Activated T-helper 1 cell treated with anti-CD3 and anti-CD28 coated beads, Interleukin-12 subunit alpha, Interleukin-12 subunit beta, Interleukin-2, Interleukin-4 antibody, amounts not matched to agents 30 ng/mL and 10 ng/mL and 1 ng/mL, durations not matched to agents 14 hours and 24 hours and 36 hours (primary cell): ENCODE measurements around the gene PNLIPRP1. TPM values are rescaled to one million over a fixed set of nuclear protein-coding genes. Genes with fewer than 3 reads are reported as not detected.

Source experiments
- DNase-seq: peaks from one replicate; pipeline ENCODE4 v3.0.0; 2021; ENCODE audit warnings: low spot score
- H3K27ac Mint-ChIP-seq: one replicate; pipeline ENCODE4 v1.8.0; 2021; ENCODE audit warnings: mild to moderate bottlenecking, mixed read lengths
- H3K27me3 Mint-ChIP-seq: one replicate; pipeline ENCODE4 v1.8.0; 2022; ENCODE audit warnings: mild to moderate bottlenecking, moderate library complexity, mixed read lengths; ENCODE audit not compliant: insufficient read depth
- H3K36me3 Mint-ChIP-seq: one replicate; pipeline ENCODE4 v1.8.0; 2021; ENCODE audit warnings: low read depth, mixed read lengths
- H3K4me1 Mint-ChIP-seq: one replicate; pipeline ENCODE4 v1.8.0; 2021; ENCODE audit warnings: low read depth, mixed read lengths
- H3K4me3 Mint-ChIP-seq: one replicate; pipeline ENCODE4 v1.8.0; 2021; ENCODE audit warnings: mild to moderate bottlenecking, moderate library complexity, mixed read lengths
- H3K9me3 Mint-ChIP-seq: one replicate; pipeline ENCODE4 v1.8.0; 2021; ENCODE audit warnings: mixed read lengths
- intact Hi-C: fragments of 100-400 bp; cut with micrococcal nuclease; formaldehyde crosslinking; loops from one replicate; pipeline ENCODE4 v1.15.1; 2024
- total RNA-seq: library from RNA; stranded (reverse); gene quantifications from 2 replicates; pipeline ENCODE4 v1.2.3, GENCODE V29; 2022

Gene PNLIPRP1
- total RNA-seq, 1 donor from 2014 or later = not detected

DNA sequence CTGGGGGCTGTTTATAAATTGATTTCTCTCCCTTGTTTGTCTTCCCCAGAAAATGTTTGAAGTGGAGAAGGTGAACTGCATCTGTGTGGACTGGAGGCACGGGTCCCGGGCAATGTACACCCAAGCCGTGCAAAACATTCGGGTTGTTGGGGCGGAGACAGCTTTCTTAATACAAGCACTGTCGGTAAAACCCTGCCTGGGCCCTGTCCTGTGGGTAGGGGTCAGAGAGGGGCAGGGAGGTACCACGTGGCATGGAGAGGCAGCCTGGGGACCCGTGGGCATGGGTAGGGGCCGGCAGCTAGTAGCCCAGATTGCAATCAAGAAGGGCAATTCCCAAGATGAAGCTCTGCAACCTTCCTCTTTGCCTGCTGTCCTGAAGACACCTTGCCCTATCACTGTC is 36.1 kb downstream of the PNLIPRP1 start:
- H3K9me3 Mint-ChIP-seq = no peaks in the 10 kb centered on the region
- H3K27ac Mint-ChIP-seq = no peak overlapping the region

DNA sequence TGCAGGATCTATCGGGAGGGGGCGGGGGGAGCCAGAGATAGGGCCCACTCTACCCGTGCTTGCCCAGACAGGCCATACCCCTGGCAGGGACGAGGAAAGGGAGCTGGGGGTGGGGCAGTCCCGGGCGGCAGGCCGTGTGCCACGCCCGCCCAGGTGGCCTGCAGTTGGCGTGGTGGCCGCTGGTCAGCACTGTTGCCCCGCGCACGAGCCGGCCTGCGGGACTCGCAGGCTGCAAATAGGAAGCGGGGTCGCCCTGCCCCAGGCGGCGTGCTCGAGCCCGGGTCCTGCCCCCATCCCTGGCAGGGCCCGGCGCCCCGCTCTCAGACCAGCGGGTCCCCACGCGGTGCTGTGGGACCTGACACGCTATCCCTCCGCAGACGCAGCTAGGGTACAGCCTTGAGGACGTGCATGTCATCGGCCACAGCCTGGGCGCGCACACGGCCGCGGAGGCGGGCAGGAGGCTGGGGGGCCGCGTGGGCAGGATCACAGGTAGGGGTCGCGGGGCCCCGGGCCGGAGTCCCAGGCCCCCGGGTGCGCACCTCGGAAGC is 36.7 kb downstream of the PNLIPRP1 start:
- Mint-ChIP-seq H3K36me3 (no peaks in the 10 kb centered on the region), H3K9me3 (no peaks in the 10 kb centered on the region), H3K4me1 (no peaks in the 10 kb centered on the region), H3K4me3 (no peak overlapping the region), H3K27ac (no peak overlapping the region), H3K27me3 (peaks cover 5% of the 10 kb centered on the region)
- intact Hi-C loops = no loop called here
- DNase-seq = no peak

More for the DNA sequence above, 36.1 kb downstream of the PNLIPRP1 start:
- Mint-ChIP-seq H3K4me3 (no peak overlapping the region), H3K4me1 (no peaks in the 10 kb centered on the region), H3K36me3 (no peaks in the 10 kb centered on the region), H3K27me3 (peaks cover 7% of the 10 kb centered on the region)
- intact Hi-C loops = no loop called here
- DNase-seq = no peak

GRCh38 chr10:116629340-116629739 is 38.6 kb downstream of the PNLIPRP1 start:
- DNase-seq = no peak
- H3K4me1 Mint-ChIP-seq = no peaks in the 10 kb centered on the region
- no peak overlapping the region for H3K4me3 Mint-ChIP-seq
- intact Hi-C loops = no loop called here
- peaks cover 8% of the 10 kb centered on the region for H3K27me3 Mint-ChIP-seq
- no peaks in the 10 kb centered on the region for H3K9me3 Mint-ChIP-seq
- H3K36me3 Mint-ChIP-seq = no peaks in the 10 kb centered on the region
- H3K27ac Mint-ChIP-seq = no peak overlapping the region

DNA sequence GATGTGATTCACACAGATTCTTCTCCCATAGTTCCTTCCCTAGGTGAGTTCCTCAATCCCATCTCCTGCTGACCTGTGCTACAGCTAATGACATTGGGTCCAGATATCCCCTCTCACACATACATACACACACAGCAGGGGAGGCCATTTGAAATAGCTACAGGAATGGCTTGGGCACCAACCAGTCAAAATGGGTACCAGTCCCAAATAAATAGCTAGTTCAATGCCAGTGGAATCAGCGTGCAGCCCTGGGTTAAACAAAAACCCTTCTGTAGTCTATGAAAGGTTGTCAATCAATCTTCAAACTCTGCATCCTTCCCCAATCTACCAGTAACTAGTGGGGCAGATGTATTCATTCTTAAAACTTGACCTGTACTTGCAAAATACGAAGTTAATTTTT is 39.3 kb downstream of the PNLIPRP1 start:
- DNase-seq = no peak
- Mint-ChIP-seq H3K4me3 (no peak overlapping the region), H3K27me3 (peaks cover 8% of the 10 kb centered on the region), H3K27ac (no peak overlapping the region), H3K9me3 (no peaks in the 10 kb centered on the region), H3K4me1 (no peaks in the 10 kb centered on the region), H3K36me3 (no peaks in the 10 kb centered on the region)
- intact Hi-C loops = no loop called here

DNA sequence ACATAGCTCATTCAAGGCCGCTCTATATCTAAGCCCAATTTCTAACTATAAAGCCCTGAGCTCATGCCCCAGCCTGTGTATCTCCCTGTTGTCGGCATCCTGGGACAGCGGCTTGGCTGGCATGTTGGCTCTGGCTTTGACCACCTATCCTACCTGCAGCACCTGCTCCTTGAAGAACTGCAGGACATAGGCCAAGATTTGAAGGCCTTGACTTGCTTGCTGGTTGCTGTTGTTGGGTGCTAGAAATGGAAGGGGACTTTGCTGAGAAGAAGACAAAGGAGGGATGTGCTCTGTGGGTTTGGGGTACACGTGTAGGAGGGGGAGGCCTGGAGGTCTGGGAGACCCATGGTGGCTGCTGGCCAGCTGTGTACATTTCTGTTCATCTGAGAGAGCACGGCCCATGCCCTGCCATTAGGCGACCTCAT is 41.1 kb downstream of the PNLIPRP1 start:
- no peak overlapping the region for H3K27ac Mint-ChIP-seq

GRCh38 chr10:116632596-116633215 is 41.9 kb downstream of the PNLIPRP1 start:
- DNase-seq = no peak

More for the DNA sequence above, 41.1 kb downstream of the PNLIPRP1 start:
- Mint-ChIP-seq H3K4me3 (no peak overlapping the region), H3K9me3 (no peaks in the 10 kb centered on the region), H3K36me3 (no peaks in the 10 kb centered on the region), H3K27me3 (peaks cover 3% of the 10 kb centered on the region), H3K4me1 (no peaks in the 10 kb centered on the region)
- DNase-seq = no peak
- intact Hi-C loops = no loop called here

DNA sequence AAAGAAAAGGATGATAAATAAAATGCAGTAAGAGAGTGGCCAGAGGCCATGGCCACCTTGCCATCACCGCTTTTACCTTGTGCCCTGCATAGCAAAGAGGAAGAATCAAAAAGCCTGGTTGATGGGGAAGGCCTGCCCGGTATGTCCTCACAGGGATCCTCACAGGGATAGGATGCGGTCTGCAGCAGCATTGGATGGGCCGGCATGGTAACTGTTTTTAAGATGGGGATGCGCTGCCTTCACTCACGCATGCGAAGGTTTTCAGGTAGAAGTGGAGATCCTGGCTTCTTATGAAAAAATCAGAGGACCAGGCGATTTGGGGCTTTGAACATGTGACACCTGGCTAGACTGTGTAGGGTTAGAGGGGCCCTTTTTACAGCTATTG is 42.4 kb downstream of the PNLIPRP1 start:
- Mint-ChIP-seq H3K4me1 (no peaks in the 10 kb centered on the region), H3K27me3 (peaks cover 3% of the 10 kb centered on the region), H3K36me3 (no peaks in the 10 kb centered on the region), H3K4me3 (no peak overlapping the region), H3K27ac (no peak overlapping the region), H3K9me3 (no peaks in the 10 kb centered on the region)
- no peak for DNase-seq
- intact Hi-C loops = no loop called here

More at GRCh38 chr10:116632596-116633215, 41.9 kb downstream of the PNLIPRP1 start:
- H3K4me1 Mint-ChIP-seq = no peaks in the 10 kb centered on the region
- no peaks in the 10 kb centered on the region for H3K9me3 Mint-ChIP-seq
- no peak overlapping the region for H3K4me3 Mint-ChIP-seq
- H3K27me3 Mint-ChIP-seq = peaks cover 3% of the 10 kb centered on the region
- H3K36me3 Mint-ChIP-seq = no peaks in the 10 kb centered on the region
- H3K27ac Mint-ChIP-seq = no peak overlapping the region
- intact Hi-C loops = no loop called here

- H3K27ac Mint-ChIP-seq = no peak overlapping the region
These were observed 43.6 kb downstream of the PNLIPRP1 start for GRCh38 chr10:116634126-116634975.

GRCh38 chr10:116636385-116636784 is 45.6 kb downstream of the PNLIPRP1 start:
- intact Hi-C loops = no loop called here
- no peak overlapping the region for H3K27ac Mint-ChIP-seq

More at GRCh38 chr10:116634126-116634975, 43.6 kb downstream of the PNLIPRP1 start:
- no peak overlapping the region for H3K4me3 Mint-ChIP-seq
- H3K9me3 Mint-ChIP-seq = no peaks in the 10 kb centered on the region
- H3K4me1 Mint-ChIP-seq = no peaks in the 10 kb centered on the region
- DNase-seq = no peak
- no peaks in the 10 kb centered on the region for H3K36me3 Mint-ChIP-seq
- H3K27me3 Mint-ChIP-seq = peaks cover 3% of the 10 kb centered on the region
- intact Hi-C loops = no loop called here

GRCh38 chr10:116636976-116637375 is 46.2 kb downstream of the PNLIPRP1 start:
- DNase-seq = no peak
- H3K27ac Mint-ChIP-seq = no peak overlapping the region
- no peak overlapping the region for H3K4me3 Mint-ChIP-seq
- H3K4me1 Mint-ChIP-seq = no peaks in the 10 kb centered on the region
- intact Hi-C loops = no loop called here
- peaks cover 8% of the 10 kb centered on the region for H3K27me3 Mint-ChIP-seq
- no peaks in the 10 kb centered on the region for H3K36me3 Mint-ChIP-seq
- no peaks in the 10 kb centered on the region for H3K9me3 Mint-ChIP-seq

More at GRCh38 chr10:116636385-116636784, 45.6 kb downstream of the PNLIPRP1 start:
- peaks cover 8% of the 10 kb centered on the region for H3K27me3 Mint-ChIP-seq
- no peaks in the 10 kb centered on the region for H3K36me3 Mint-ChIP-seq
- no peak overlapping the region for H3K4me3 Mint-ChIP-seq
- DNase-seq = no peak
- no peaks in the 10 kb centered on the region for H3K9me3 Mint-ChIP-seq
- no peaks in the 10 kb centered on the region for H3K4me1 Mint-ChIP-seq

DNA sequence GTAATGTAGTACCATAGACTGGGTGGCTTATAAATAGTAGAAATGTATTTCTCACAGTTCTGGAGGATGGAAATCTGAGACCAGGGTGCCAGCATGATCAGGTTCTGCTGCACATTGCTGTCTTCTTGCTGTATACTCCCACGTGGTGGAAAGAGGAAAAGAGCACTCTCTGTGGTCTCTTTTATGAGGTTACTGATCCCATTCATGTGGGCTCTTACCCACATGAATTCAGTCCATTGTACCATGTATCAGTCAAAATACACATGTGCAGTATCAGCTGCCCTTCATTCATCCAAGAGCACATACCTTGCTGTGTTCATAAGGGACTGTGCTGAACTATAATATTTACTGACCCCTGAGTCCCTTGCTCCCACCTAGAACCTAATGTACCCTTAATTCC is 47.1 kb downstream of the PNLIPRP1 start:
- H3K36me3 Mint-ChIP-seq = no peaks in the 10 kb centered on the region
- no peak overlapping the region for H3K27ac Mint-ChIP-seq
- H3K4me3 Mint-ChIP-seq = no peak overlapping the region
- intact Hi-C loops = no loop called here
- H3K9me3 Mint-ChIP-seq = no peaks in the 10 kb centered on the region
- no peaks in the 10 kb centered on the region for H3K4me1 Mint-ChIP-seq
- no peak for DNase-seq
- H3K27me3 Mint-ChIP-seq = peaks cover 8% of the 10 kb centered on the region

GRCh38 chr10:116646502-116646901 is 55.7 kb downstream of the PNLIPRP1 start:
- intact Hi-C loops = no loop called here
- no peaks in the 10 kb centered on the region for H3K27me3 Mint-ChIP-seq
- no peaks in the 10 kb centered on the region for H3K4me1 Mint-ChIP-seq
- no peaks in the 10 kb centered on the region for H3K9me3 Mint-ChIP-seq
- no peak for DNase-seq
- no peak overlapping the region for H3K27ac Mint-ChIP-seq
- H3K36me3 Mint-ChIP-seq = no peaks in the 10 kb centered on the region
- H3K4me3 Mint-ChIP-seq = no peak overlapping the region

DNA sequence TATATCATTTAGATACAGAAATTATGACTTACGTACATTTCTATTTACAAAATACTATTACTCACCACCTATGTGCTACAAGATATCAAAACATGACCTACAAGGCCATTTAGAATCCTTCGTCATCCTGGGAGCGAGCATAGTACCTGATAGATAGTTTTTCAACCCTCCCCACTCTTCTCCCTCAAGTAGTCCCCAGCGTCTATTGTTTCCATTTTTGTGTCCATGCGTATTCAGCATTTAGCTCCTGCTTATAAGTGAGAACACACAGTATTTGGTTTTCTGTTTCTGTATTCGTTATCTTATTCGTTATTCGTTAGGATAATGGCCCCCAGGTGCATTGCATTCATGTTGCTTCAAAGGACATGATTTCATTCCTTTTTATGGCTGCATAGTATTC is 58.1 kb downstream of the PNLIPRP1 start:
- Mint-ChIP-seq H3K4me1 (no peaks in the 10 kb centered on the region), H3K27me3 (peaks cover 3% of the 10 kb centered on the region), H3K4me3 (no peak overlapping the region), H3K27ac (no peak overlapping the region), H3K36me3 (no peaks in the 10 kb centered on the region), H3K9me3 (no peaks in the 10 kb centered on the region)
- intact Hi-C loops = no loop called here
- DNase-seq = no peak
